Measurements from ENCODE around the gene SOX15. TPM values are rescaled to one million over a fixed set of nuclear protein-coding genes. Genes with fewer than 3 reads are reported as not detected.

Gene SOX15
- total RNA-seq, 6 donors from 2014 or later = 0.63 to 1.5 (median 0.71) TPM; not detected in 3

DNA sequence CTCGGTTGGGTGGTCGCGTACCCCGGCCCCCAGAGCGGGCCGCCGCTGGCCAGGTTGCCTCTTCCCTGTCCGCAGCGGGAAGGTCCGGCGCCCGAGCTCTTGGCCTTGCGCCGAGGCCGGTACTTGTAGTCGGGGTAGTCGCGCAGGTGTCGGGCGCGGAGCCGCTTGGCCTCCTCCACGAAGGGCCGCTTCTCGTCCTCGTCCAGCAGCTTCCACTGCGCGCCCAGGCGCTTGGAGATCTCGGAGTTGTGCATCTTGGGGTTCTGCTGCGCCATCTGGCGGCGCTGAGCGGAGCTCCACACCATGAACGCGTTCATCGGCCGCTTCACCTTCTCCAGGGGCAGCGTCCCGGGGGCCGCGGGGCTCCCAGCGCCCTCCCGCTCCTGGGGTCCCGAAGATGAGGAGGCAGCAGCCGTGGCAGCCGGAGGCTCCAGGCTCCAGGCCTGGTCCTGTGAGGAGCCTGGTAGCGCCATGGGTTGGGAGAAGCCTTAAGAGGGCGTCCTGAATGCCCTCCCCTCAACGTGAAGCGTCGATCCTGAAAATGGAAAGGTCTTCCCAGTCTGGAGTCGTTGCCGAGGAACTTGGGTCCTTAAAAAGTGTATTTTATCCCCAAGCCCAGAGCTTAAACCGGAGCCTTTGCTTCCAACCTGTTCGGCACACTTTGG lies 558 bp downstream of the SOX15 start:
- WGBS, 2 donors = 38 to 52% methylated on average over 14 to 43 of the region's 56 CpGs
- peak overlapping the region; percentile 12 to 59 (median 32) for H3K27ac ChIP-seq
- peak overlapping the region; percentile 18 to 38 (median 26) for H3K4me3 ChIP-seq

DNA sequence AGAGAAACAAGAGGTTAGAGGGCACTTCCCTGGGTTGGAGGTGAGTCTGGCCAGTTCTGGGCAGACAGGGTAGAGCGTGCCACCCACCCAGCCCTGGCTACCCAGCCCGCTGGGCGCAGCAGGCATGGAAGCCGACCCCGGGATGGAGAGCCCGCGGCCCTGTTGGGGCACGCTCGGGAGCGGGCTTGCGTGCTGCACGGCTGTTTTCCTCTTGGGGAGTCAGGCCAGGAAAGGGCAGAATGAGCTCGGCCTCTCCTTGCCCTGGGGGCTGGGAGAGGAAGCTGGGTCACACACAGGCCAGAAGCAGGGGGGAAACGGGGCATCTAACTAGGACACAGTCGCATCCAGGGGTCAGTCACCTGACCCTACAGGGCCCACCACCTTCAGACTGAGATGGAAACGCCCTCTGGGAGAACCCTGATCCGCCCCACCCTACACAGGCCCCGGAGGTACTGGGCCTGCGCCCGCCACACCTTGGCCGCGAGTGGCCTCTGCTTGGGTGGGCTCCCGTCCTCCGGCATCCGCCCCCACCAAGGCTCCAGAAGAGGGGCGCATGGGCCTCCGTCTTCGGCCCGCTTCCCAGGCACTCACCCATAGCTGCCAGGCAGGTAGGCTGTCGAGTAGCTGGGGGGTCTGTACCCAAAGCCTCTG lies 1.2 kb downstream of the SOX15 start:
- H3K9me3 ChIP-seq = no peaks in the 10 kb centered on the region
- peaks cover 26 to 28% (median 28%) of the 10 kb centered on the region in 4 donors for H3K4me1 ChIP-seq
- H3K36me3 ChIP-seq = peaks cover 20 to 63% (median 52%) of the 10 kb centered on the region in 4 donors
- DNase-seq (peak in 1 of 2 donors; percentile 75), ATAC-seq (ENCODE audit: low FRiP score in 2 of 2) (no peak)
- no peaks in the 10 kb centered on the region for H3K27me3 ChIP-seq
- 85 to 94% methylated on average over 10 to 20 of the region's 30 CpGs for WGBS, 2 donors
- TF ChIP-seq POLR2A (IDR thresholded peaks at IDR 0.05) (no peak), EP300 (IDR thresholded peaks at IDR 0.05) (no peak), POLR2AphosphoS5 (IDR thresholded peaks at IDR 0.05) (no peak)
- TF ChIP-seq, protein P1, sequence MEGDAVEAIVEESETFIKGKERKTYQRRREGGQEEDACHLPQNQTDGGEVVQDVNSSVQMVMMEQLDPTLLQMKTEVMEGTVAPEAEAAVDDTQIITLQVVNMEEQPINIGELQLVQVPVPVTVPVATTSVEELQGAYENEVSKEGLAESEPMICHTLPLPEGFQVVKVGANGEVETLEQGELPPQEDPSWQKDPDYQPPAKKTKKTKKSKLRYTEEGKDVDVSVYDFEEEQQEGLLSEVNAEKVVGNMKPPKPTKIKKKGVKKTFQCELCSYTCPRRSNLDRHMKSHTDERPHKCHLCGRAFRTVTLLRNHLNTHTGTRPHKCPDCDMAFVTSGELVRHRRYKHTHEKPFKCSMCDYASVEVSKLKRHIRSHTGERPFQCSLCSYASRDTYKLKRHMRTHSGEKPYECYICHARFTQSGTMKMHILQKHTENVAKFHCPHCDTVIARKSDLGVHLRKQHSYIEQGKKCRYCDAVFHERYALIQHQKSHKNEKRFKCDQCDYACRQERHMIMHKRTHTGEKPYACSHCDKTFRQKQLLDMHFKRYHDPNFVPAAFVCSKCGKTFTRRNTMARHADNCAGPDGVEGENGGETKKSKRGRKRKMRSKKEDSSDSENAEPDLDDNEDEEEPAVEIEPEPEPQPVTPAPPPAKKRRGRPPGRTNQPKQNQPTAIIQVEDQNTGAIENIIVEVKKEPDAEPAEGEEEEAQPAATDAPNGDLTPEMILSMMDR (IDR thresholded peaks at IDR 0.05) = no peak
- H3K27ac ChIP-seq = peak overlapping the region; percentile 12 to 59 (median 32)
- peak overlapping the region; percentile 18 to 38 (median 26) for H3K4me3 ChIP-seq

More for the DNA sequence above, 558 bp downstream of the SOX15 start:
- DNase-seq (peak; percentile 84 to 94), ATAC-seq (ENCODE audit: low FRiP score in 2 of 2) (peak; percentile 82 to 93)
- Histone ChIP-seq H3K4me1 (peaks cover 24 to 26% (median 25%) of the 10 kb centered on the region in 4 donors), H3K27me3 (no peaks in the 10 kb centered on the region), H3K36me3 (peaks cover 26 to 69% (median 58%) of the 10 kb centered on the region in 4 donors), H3K9me3 (no peaks in the 10 kb centered on the region)
- TF ChIP-seq POLR2AphosphoS5 (IDR thresholded peaks at IDR 0.05) (peak in 1 of 2 donors; percentile 25), EP300 (IDR thresholded peaks at IDR 0.05) (no peak), POLR2A (IDR thresholded peaks at IDR 0.05) (no peak)
- TF ChIP-seq, protein P1 (IDR thresholded peaks at IDR 0.05) = peak; percentile 87 to 94 (median 93)

DNA sequence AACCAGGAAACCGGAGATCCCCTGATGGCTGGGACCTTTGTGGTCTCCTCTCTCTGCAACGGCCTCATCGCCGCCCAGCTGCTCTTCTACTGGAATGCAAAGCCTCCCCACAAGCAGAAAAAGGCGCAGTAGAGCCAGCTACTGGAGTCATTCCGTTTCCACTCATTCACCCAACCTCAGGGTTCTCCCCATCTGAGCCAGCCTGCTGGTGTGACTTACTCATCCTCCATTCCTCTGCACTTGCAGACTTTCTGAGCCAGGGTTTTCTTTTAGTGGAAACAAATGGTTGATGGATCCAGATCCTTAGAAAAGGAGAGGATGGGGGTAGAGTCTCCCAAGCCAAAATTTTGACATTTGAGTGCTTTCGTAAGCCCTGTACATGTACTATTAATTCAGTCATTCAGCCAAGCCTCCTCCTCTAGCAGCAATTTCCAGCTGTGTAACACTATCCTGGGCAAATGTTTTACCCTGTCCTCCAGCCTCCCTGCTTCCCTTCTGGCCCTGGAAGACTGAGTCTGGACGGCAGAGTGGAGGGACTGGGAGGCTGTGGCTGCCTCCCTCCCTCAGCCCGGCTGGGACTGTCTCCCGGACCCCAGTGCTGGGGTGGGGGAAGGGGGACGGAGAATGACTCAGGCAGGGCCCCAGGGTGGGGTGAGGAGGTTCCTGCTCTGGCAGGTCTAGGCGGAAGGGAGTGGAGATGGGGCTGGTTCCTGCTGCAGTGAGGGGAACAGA lies 2.3 kb downstream of the SOX15 start:
- Histone ChIP-seq H3K9me3 (no peaks in the 10 kb centered on the region), H3K27me3 (no peaks in the 10 kb centered on the region), H3K36me3 (peaks cover 11 to 52% (median 41%) of the 10 kb centered on the region in 4 donors), H3K27ac (peak overlapping the region in 1 of 4 donors; percentile 39), H3K4me3 (no peak overlapping the region), H3K4me1 (peaks cover 34 to 36% (median 35%) of the 10 kb centered on the region in 4 donors)
- TF ChIP-seq EP300 (IDR thresholded peaks at IDR 0.05) = no peak
- no peak for TF ChIP-seq POLR2A (IDR thresholded peaks at IDR 0.05)
- no peak for TF ChIP-seq POLR2AphosphoS5 (IDR thresholded peaks at IDR 0.05)
- TF ChIP-seq, protein P1 (IDR thresholded peaks at IDR 0.05) = no peak
- DNase-seq = peak in 1 of 2 donors; percentile 33
- WGBS, 2 donors = 72 to 76% methylated on average over 12 of the region's 12 CpGs
- no peak for ATAC-seq (ENCODE audit: low FRiP score in 2 of 2)

DNA sequence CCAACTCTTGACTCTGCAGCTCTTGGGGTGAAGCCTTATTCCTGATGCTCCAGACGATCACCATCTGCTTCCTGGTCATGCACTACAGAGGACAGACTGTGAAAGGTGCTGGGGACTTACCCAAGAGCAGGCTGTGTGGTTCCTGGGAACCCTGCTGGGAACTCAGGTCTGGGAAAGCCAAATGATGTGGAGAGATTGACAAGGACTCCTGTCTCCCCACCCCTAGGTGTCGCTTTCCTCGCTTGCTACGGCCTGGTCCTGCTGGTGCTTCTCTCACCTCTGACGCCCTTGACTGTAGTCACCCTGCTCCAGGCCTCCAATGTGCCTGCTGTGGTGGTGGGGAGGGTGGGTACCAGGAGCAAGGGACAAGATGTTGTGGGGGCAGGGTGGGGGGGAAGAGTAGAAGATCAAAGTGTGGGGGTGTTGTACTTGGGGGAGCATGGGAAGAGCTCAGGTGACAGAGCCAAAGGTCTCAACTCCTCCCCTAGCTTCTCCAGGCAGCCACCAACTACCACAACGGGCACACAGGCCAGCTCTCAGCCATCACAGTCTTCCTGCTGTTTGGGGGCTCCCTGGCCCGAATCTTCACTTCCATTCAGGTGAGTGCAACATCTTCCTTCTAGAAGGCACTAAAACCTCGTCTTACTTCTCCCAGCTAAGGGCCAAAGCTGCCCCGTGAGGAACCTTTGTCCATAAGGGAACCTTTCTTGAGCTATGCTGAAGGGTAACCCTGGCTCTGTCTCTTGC lies 3.0 kb downstream of the SOX15 start:
- peaks cover 41 to 43% (median 42%) of the 10 kb centered on the region in 4 donors for H3K4me1 ChIP-seq
- H3K36me3 ChIP-seq = peaks cover 3 to 44% (median 33%) of the 10 kb centered on the region in 4 donors
- H3K9me3 ChIP-seq = no peaks in the 10 kb centered on the region
- no peak for ATAC-seq (ENCODE audit: low FRiP score in 2 of 2)
- 76 to 79% methylated on average over 8 to 9 of the region's 9 CpGs for WGBS, 2 donors
- TF ChIP-seq, protein P1 (IDR thresholded peaks at IDR 0.05) = no peak
- TF ChIP-seq POLR2A (IDR thresholded peaks at IDR 0.05) (no peak), POLR2AphosphoS5 (IDR thresholded peaks at IDR 0.05) (no peak), EP300 (IDR thresholded peaks at IDR 0.05) (no peak)
- H3K27me3 ChIP-seq = no peaks in the 10 kb centered on the region
- no peak overlapping the region for H3K4me3 ChIP-seq
- DNase-seq = no peak
- H3K27ac ChIP-seq = no peak overlapping the region

Measured in upper lobe of left lung (tissue), 6 donors.